Measurements from ENCODE around the gene PCDH12.

The PCDH12 gene

GRCh38 chr5:141897425-141897824, 60.6 kb downstream of the PCDH12 start:
- no peak overlapping the region for H3K4me3 ChIP-seq (ENCODE audit: severe bottlenecking)
- H3K36me3 ChIP-seq (ENCODE audit: low read depth), result no peaks in the 10 kb centered on the region
- H3K9me3 ChIP-seq (ENCODE audit: severe bottlenecking), result no peaks in the 10 kb centered on the region
- no peak for TF ChIP-seq CTCF (IDR thresholded peaks at IDR 0.05; ENCODE audit: poor library complexity, severe bottlenecking)
- no peak for ATAC-seq (ENCODE audit: low read depth)
- no peaks in the 10 kb centered on the region for H3K4me1 ChIP-seq (ENCODE audit: insufficient read depth, poor library complexity, severe bottlenecking)
- no peak overlapping the region for H3K27ac ChIP-seq (ENCODE audit: poor library complexity, severe bottlenecking)
- H3K27me3 ChIP-seq (ENCODE audit: insufficient read depth, poor library complexity, severe bottlenecking), result no peaks in the 10 kb centered on the region
- no peak for DNase-seq (ENCODE audit: low spot score)
